Ureter (tissue), 1 donor: ENCODE measurements around the gene TXNIP. TPM values are rescaled to one million over a fixed set of nuclear protein-coding genes. Genes with fewer than 3 reads are reported as not detected.

ENCODE experiments used
- DNase-seq: peaks from one replicate; pipeline ENCODE4 v3.0.0-alpha.2; 2020; ENCODE audit warnings: low spot score
- total RNA-seq: library from RNA; stranded (reverse); gene quantifications from one replicate; pipeline ENCODE4 v1.2.4, GENCODE V29; 2023
- donor health status: DM: yes; HTN: yes; CAD: no.

Gene TXNIP
- total RNA-seq, 1 donor from 2014 or later = 744 TPM

GRCh38 chr1:145963265-145964019, 32.9 kb downstream of the TXNIP start:
- DNase-seq = no peak

GRCh38 chr1:145962157-145963102, 33.9 kb downstream of the TXNIP start:
- no peak for DNase-seq

- DNase-seq = no peak
Measured at GRCh38 chr1:145961425-145962156, 34.8 kb downstream of the TXNIP start.

- DNase-seq = no peak
Measured at GRCh38 chr1:145961109-145961424, 35.3 kb downstream of the TXNIP start.

- peak; percentile 79 for DNase-seq
Measured at GRCh38 chr1:145960468-145961108, 35.8 kb downstream of the TXNIP start.

DNA sequence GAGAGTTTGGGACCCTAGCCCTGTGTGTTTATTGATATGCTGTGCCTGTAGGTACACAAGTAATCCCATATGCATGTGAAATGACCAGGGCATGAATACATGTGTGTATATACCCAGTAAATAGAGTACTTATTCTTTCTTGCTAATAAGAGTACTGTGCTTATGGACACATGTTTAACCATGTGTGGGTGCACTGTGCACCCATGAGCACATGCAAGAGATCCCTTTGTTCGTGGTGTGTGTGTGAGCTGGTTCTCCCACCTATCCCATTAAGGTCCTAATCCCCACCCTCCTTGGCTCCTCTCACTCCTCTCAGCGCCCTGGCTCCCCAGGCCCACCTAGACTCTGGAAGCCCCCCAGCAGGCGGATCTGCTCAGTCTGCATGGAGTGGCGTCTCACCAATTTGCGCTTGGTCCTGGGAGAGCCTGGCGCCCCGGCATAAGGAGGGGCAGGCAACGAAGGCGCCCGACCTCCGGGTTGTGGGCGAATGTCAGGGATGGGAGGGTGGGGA, 36.4 kb downstream of the TXNIP start:
- DNase-seq = no peak

DNA sequence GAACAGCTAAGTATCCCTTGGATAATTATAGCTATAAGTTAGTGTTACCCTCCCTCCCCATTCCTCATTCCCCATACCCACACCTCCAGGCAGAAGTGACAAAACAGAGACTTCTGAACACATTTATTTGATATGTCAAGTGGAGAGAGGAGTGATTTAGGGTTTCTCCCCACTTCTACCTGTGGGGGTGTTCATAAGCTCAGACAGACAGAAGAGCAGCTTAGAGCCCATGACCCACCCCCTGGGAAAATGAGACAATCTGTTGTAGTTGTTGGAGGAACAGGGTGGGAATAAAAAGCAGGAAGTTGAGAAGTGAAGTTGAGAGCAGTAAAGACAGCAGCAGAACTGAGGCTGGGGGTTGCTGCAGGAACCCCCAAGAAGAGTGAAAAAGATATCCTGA, 37.0 kb downstream of the TXNIP start:
- no peak for DNase-seq

GRCh38 chr1:145958734-145959133, 37.6 kb downstream of the TXNIP start:
- DNase-seq = no peak

GRCh38 chr1:145957443-145958319, 38.7 kb downstream of the TXNIP start, which contains the start of gene LIX1L:
LIX1L (minus strand) TSS chr1:145958017; CDS start chr1:145957927, 90 bp downstream.
- DNase-seq = peak; percentile 96

GRCh38 chr1:145956781-145957442, 39.5 kb downstream of the TXNIP start:
- no peak for DNase-seq

DNA sequence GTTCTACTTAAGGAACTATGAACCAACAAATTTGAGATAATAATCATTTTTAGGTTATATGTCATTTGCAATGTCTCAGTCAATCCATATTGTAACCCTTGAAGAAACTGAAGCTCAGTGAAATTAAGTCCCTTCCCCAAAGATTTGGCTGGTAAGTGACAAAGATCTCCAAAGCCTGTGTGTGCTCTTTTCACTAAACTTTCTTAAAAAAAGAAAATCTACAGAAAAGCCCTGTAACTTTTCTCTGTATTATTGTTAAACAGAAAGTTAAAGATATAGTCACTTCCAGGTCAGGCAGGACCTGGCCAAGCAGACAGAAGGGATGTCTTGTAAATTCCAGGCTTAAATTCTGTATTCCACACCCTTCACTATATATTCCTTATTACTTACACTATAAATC, 40.0 kb downstream of the TXNIP start:
- DNase-seq = no peak

- DNase-seq = no peak
Measured at GRCh38 chr1:145955436-145955835, 40.9 kb downstream of the TXNIP start.

GRCh38 chr1:145953861-145954260, 42.5 kb downstream of the TXNIP start:
- no peak for DNase-seq

DNA sequence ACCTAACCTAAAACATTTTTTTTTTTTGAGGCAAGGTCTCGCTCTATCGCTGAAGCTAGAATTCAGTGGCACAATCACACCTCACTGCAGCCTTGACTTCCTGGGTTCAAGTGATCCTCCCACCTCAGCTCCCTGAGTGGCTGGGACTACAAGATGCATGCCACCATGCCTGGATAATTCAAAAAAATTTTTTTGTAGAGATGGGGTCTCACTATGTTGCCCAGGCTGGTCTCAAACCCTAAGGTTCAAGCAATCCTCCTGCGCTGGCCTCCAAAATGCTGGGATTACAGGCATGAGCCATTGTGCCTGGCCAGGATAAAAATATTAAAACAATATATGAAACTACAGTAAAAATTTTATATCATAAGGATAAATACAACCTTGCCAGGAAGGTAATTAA, 43.5 kb downstream of the TXNIP start:
- DNase-seq = no peak

DNA sequence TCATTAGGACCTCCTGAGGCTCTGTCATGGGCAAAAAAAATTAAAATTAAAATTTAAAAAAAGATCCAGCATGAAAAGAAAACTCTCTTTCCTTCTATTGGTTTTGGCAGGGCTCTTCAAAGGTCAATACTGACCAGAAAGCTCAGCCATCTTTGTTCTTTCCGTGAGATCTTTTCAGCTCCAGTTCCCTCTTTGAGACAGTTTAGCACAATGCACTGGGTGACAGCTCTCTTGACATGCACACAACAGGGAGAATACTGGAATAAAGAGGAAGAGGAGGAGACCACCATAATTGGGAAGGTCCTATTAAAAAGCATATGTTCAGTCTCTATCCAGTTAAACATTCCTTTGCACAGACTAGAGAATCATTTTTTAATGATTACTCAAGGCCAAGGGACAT, 44.9 kb downstream of the TXNIP start:
- DNase-seq = no peak

DNA sequence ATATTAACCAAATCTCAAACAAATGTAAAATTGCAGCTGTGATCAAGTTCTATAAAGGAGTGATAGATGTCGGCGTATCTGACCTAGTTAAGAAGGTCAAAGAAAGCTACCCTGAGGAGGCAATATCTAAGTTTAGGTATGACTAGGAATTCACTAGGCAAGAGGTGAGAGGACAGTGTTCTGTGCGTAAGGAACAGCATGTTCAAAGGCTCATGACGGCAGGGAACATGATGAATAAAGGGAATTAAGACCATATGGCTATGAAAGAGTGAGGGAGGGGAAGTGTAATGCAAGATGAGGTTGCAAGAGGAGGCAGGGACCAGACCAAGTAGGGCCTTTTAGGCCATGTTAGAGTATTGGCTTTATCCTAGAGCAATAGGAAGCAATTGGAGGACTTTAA, 47.2 kb downstream of the TXNIP start:
- no peak for DNase-seq

GRCh38 chr1:145947551-145947950, 48.8 kb downstream of the TXNIP start:
- no peak for DNase-seq

DNA sequence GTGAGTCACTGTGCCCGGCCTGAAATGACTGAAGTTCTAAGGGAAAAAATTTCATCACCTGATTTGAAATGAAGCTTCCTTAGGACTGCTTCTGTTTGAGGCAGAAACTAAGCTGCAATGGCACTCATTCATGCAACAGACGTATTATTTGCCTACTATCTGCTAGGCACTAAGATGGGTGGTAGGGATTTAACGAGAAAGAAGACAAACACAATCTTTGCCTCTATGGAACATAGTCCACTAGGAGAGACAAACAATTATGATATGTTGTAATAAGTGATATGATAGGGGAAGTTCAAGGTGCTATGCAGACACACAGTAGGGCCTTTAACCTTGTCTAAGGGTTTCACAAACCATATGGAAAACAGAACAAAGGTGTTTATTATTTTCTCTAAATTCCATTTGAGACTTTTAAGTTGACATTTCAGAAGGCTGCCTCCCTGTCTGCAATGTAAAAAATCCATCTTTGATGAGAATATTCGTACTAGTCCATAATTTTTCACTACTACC, 49.8 kb downstream of the TXNIP start:
- DNase-seq = no peak

DNA sequence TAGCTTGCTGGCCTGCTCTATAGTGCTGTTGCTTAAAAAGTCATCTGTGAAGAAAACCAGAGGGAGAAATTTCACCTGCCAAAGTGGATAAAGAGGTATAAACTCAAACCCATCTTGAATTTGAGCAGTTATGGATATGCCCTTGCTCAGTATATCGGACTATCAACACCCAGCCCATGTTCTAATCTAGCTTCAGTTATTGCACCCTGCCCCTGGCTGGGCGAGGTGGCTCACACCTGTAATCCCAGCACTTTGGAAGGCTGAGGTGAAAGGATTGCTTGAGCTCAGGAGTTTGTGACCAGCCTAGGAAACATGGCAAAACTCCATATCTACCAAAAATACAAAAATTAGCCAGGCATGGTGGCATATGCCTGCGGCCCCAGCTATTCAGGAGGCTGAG, 51.8 kb downstream of the TXNIP start:
- no peak for DNase-seq

DNA sequence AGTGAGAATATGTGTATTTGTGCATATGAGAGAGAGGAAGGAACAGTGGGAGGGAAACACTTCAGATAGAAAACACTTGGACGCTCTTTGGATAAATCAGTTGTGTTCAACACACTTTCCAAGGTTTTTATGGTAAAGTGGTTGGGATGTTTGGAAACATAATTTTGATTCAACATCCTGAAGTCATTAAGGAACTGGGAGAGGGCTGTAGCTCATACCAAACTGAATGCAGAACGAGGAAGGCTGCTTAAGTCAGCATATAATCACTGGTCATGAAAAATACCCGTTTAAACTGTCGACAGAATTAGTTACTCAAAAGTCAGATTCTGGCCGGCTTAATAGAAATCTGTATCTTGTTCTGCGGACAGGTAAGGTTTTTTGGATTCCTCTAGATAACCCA, 53.5 kb downstream of the TXNIP start:
- DNase-seq = no peak
